Fibroblast of gingiva (primary cell): ENCODE data around the gene NDUFS2.
"Not testable (repeated sequence)": the region's sequence is repeated elsewhere in the genome, so short reads cannot be mapped to it uniquely, and the experiment has no call there.

Experiments used
- DNase-seq: peaks from one replicate; pipeline ENCODE4 v3.0.0-alpha.2; 2011; ENCODE audit warnings: low read depth

Gene NDUFS2

GRCh38 chr1:161220002-161220401 is 17.8 kb downstream of the NDUFS2 start:
- DNase-seq: no peak

GRCh38 chr1:161222175-161223019 is 20.2 kb downstream of the NDUFS2 start:
- no peak for DNase-seq

- no peak for DNase-seq
These were observed 21.9 kb downstream of the NDUFS2 start for GRCh38 chr1:161223805-161224694.

GRCh38 chr1:161224695-161225087 is 22.5 kb downstream of the NDUFS2 start:
- DNase-seq: not testable (repeated sequence)

DNA sequence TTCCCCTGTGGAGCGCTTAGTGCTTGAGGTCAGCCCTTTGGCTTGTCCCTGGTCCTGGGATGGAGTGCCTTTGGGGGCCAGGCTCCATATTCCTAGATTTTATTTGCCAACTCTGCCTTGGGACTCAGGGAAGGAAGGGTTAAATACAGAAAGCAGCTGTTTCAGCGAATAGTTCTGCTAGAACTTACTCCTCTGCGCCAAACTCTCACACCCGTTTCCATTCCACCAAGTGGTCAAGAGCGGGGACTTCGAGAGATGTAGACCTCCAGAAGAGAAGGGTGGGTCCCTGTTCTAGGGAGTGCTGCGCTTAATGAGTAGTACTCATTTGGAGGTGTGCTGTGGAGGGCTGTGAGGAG is 23.0 kb downstream of the NDUFS2 start:
- DNase-seq: no peak

GRCh38 chr1:161225534-161226319 is 23.6 kb downstream of the NDUFS2 start, which contains the start of gene TOMM40L:
Gene TOMM40L (plus strand): TSS chr1:161226060. CDS start chr1:161226490, 430 bp downstream.
- DNase-seq: peak; percentile 100

- no peak for DNase-seq
These were observed 24.1 kb downstream of the NDUFS2 start for GRCh38 chr1:161226320-161226711.

GRCh38 chr1:161226759-161227158 is 24.6 kb downstream of the NDUFS2 start:
- no peak for DNase-seq

DNA sequence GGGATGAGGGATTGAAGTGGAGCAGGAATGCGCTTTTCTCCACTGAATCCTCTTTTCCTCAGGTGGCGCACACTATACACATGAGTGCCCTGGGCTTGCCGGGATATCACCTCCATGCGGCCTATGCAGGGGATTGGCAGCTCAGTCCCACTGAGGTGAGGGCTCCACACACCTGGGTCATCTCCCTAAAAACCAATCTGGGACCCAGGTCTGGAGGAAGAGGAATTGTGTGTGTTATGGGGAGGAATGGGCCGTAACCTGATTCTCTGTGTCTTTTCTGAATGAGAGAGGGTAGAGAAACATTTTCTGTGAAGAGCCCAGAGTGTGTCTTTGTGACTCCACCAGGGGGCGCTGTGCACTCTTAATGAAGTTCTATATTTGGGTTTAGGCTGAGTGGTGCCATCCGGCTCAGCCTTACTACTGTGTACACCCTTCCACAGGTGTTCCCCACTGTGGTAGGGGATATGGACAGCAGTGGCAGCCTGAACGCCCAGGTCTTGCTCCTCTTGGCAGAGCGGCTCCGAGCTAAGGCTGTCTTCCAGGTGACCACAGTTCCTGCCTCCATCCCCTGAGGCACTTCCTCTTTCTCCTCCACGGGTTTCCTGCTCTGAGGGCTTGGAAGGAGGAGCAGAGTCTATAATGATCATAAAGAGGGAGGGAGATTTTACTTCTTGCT is 25.2 kb downstream of the NDUFS2 start:
- peak; percentile 60 for DNase-seq

- DNase-seq: no peak
These were observed 25.9 kb downstream of the NDUFS2 start for GRCh38 chr1:161228032-161228431.

DNA sequence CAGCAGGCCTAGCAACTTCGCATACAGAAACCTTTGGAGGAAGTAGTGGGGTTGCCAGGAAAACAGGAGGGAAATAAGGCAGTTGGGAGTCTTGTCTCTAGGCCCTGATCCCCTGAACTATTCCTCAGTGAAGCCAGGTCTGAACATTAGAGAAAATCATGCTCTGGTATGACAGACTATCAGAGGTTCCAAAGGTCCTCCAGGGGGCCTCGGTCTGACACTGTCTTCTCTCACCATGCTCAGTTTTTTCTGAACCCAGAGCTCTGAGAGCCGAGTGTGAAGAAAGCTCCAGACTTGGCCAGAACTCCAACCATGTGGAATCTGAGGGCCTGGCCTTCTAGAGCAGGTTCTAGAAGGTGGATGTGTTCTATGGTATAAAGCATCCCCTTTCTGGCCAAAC is 27.7 kb downstream of the NDUFS2 start:
- DNase-seq: no peak

DNA sequence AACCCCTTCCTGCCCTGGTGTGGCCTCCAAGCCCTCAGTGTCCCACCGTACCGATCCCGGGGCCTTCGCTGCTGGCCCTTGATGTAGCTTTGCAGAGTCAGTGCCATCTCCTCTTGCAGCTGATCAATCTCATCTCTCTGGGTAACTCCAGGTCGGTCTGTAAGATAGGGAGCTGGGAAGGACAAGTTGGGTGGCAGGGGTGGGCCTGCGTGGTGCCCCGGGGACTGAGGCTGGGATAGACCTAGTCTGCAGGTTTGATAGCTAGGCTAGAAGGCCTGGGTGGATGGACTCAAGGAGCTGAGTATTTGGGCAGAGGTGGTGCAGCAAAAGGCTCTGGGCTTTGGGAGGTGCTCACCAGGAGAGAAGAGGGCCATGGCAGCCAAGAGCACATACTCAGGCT is 28.6 kb downstream of the NDUFS2 start:
- DNase-seq: no peak

GRCh38 chr1:161233102-161233501 is 30.9 kb downstream of the NDUFS2 start:
- DNase-seq: no peak

GRCh38 chr1:161235957-161236775 is 34.0 kb downstream of the NDUFS2 start:
- no peak for DNase-seq

DNA sequence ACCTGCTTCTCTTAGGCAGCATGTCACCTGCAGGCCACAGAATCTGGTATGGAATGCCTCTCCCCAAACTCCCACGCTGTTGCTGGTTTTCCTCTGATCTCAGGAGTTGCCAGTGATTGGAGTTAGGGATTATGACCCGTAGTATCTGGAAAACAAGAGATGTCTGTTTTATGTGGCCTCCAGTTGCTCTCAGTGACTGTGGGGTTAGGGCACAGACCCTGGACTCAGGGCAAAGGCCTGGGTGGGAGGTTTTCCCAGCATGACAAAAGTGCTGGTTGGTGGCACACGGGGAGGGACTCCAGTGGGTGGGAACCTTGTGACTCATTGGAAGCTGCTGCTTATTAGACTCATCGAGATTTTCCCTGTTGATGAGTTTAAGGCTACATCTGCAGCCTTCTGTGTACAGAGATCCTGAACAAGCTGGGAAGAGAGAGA is 35.9 kb downstream of the NDUFS2 start, which contains the start of gene NR1I3:
Gene NR1I3, minus strand, starts transcription at position 165 of the 435 bp plus-strand sequence. CDS start 1,638 bp downstream, outside the sequence.
- DNase-seq: no peak

DNA sequence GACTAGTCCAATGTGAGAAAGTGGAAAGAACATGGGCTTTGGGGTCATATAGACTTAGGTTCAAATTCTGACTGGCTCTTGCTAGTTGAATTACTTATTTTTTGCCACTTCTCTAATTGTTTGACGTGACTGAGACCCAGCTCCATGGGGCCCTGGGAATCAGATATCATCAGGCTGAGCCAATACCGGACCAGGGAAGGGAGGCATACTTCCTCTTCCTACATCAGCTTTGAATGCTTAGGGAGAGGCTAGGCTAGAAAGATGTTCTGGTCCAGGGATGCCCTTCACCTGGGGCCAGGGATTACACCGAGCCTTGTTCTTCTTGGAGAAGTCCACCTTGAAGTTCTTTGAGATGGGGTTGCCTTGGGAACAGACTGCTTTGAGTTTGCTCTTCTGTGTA is 39.5 kb downstream of the NDUFS2 start:
- DNase-seq: no peak

GRCh38 chr1:161242313-161242712 is 40.1 kb downstream of the NDUFS2 start:
- DNase-seq: no peak

DNA sequence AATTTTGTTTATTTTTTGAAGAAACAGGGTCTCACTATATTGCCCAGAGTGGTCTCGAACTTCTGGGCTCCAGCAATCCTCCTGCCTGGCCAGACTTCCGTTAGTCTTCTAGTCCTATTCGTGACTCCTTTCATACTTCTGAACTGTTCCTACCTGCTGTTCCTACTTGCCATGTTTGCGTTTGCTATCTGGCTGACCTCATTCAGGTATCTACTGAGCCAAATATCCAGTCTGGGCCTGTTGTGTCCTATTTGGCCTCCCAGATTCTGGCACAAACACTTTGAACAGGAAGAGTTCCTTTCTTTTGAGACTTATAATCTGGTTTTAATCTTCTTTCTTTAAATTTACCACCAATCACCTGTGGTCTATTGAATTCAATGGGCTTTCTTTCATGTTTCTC is 42.7 kb downstream of the NDUFS2 start:
- no peak for DNase-seq

DNA sequence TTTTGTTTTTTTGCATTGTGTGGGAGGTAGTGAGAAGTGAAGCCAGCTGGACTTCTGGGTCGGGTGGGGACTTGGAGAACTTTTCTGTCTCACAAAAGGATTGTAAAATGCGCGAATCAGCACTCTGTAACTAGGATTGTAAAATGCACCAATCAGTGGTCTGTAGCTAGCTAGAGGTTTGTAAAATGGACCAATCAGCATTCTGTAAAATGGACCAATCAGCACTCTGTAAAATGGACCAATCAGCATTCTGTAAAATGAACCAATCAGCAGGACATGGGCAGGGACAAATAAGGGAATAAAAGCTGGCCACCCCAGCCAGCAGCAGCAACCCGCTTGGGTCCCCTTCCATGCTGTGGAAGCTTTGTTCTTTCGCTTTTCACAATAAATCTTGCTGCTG is 47.9 kb downstream of the NDUFS2 start:
- not testable (repeated sequence) for DNase-seq

DNA sequence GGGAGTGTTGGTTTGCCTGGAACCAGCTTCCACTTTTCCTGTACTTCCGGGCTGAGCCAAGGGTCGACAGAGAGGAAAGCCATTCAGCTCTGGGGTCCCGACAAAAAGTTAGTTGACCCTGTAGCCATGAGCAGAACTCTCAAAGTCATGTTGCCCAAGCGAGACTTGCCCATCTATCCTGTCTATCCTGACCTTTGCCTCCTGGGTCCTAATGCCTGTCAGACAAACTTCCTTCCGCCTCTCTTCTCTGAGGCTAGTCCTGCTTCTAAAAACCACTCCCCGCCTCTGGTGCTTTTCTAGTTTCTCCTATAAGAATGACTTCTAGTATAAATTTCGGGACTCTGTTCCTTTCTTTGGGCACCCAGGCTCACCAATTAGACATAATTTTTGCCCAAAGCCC is 48.7 kb downstream of the NDUFS2 start:
- DNase-seq: no peak

DNA sequence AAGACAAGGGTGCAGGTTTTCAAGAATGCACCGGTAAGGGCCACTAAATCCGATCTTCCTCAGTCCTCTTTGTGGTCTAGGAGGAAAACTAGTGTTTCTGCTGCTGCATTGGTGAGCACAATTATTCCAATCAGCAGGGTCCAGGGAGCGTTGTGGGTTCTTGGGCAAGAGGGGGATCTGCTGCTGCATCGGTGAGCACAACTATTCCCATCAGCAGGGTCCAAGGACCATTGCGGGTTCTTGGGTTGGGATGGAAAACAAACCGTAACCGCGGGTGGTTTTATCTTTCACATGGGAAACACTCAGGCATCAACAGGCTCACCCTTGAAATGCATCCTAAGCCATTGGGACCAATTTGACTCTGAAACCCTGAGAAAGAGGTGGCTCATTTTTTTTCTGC is 49.4 kb downstream of the NDUFS2 start:
- no peak for DNase-seq
